CD4-positive, alpha-beta T cell treated with Interleukin-17A for 1 hour (primary cell): ENCODE results near the gene EXOG.

Experiments
- DNase-seq: peaks from one replicate; pipeline ENCODE4 v3.0.0-alpha.2; 2020

The EXOG gene

GRCh38 chr3:38515367-38515766 is 19.2 kb downstream of the EXOG start:
- no peak for DNase-seq

- DNase-seq = no peak
These were observed 20.5 kb downstream of the EXOG start for GRCh38 chr3:38516669-38517068.

- DNase-seq = no peak
These were observed 22.9 kb downstream of the EXOG start for GRCh38 chr3:38519000-38519399.

- peak; percentile 64 for DNase-seq
These were observed 23.5 kb downstream of the EXOG start for GRCh38 chr3:38519651-38520050.

GRCh38 chr3:38521391-38521987 is 25.3 kb downstream of the EXOG start:
- DNase-seq = peak; percentile 73

GRCh38 chr3:38522002-38522401 is 25.9 kb downstream of the EXOG start:
- no peak for DNase-seq

- DNase-seq = no peak
These were observed 28.1 kb downstream of the EXOG start for GRCh38 chr3:38524141-38524739.

- DNase-seq = no peak
These were observed 30.7 kb downstream of the EXOG start for GRCh38 chr3:38526792-38527191.

GRCh38 chr3:38528457-38528856 is 32.3 kb downstream of the EXOG start:
- DNase-seq = no peak

GRCh38 chr3:38532529-38532928 is 36.4 kb downstream of the EXOG start:
- no peak for DNase-seq

GRCh38 chr3:38533285-38533976 is 37.3 kb downstream of the EXOG start:
- DNase-seq = no peak

GRCh38 chr3:38534180-38534579 is 38.0 kb downstream of the EXOG start:
- no peak for DNase-seq

- DNase-seq = no peak
These were observed 38.5 kb downstream of the EXOG start for GRCh38 chr3:38534604-38535003.

- DNase-seq = no peak
These were observed 40.5 kb downstream of the EXOG start for GRCh38 chr3:38536671-38537070.

GRCh38 chr3:38538773-38539353 is 42.7 kb downstream of the EXOG start:
- no peak for DNase-seq

GRCh38 chr3:38541806-38542205 is 45.7 kb downstream of the EXOG start:
- DNase-seq = no peak

- no peak for DNase-seq
These were observed 46.5 kb downstream of the EXOG start for GRCh38 chr3:38542401-38543298.

- DNase-seq = no peak
These were observed 47.4 kb downstream of the EXOG start for GRCh38 chr3:38543586-38543985.

- DNase-seq = no peak
These were observed 48.8 kb downstream of the EXOG start for GRCh38 chr3:38544926-38545325.

- DNase-seq = no peak
These were observed 49.4 kb downstream of the EXOG start for GRCh38 chr3:38545550-38545949.

GRCh38 chr3:38545983-38546382 is 49.8 kb downstream of the EXOG start:
- no peak for DNase-seq

GRCh38 chr3:38548154-38548931 is 52.2 kb downstream of the EXOG start:
- no peak for DNase-seq
